Measurements from ENCODE around the gene PRSS36. TPM values are rescaled to one million over a fixed set of nuclear protein-coding genes. Genes with fewer than 3 reads are reported as not detected.
A peak's percentile ranks its signal among the peaks of the same experiment; 100 is the strongest.
"Not testable (repeated sequence)": the region's sequence is repeated elsewhere in the genome, so short reads cannot be mapped to it uniquely, and the experiment has no call there.

PRSS36 gene
- total RNA-seq, 4 donors from 2014 or later = 4.1 to 8.8 (median 6.8) TPM

GRCh38 chr16:31183432-31184428, 33.9 kb upstream of the PRSS36 start:
- DNase-seq (ENCODE audit: low spot score) (no peak), ATAC-seq (ENCODE audit: low FRiP score) (no peak)
- TF ChIP-seq CTCF (IDR thresholded peaks at IDR 0.05) = no peak

- no peak for TF ChIP-seq CTCF (IDR thresholded peaks at IDR 0.05)
- DNase-seq (ENCODE audit: low spot score) (no peak), ATAC-seq (ENCODE audit: low FRiP score) (no peak)
Measured at GRCh38 chr16:31182391-31182790, 32.5 kb upstream of the PRSS36 start.

GRCh38 chr16:31181102-31181830, 31.4 kb upstream of the PRSS36 start:
- no peak for TF ChIP-seq CTCF (IDR thresholded peaks at IDR 0.05)
- DNase-seq (ENCODE audit: low spot score) = no peak
- no peak for ATAC-seq (ENCODE audit: low FRiP score)

- DNase-seq (ENCODE audit: low spot score) = peak; percentile 74
- ATAC-seq (ENCODE audit: low FRiP score) = peak; percentile 89
- TF ChIP-seq CTCF (IDR thresholded peaks at IDR 0.05) = no peak
Measured at GRCh38 chr16:31179747-31180459, 30.0 kb upstream of the PRSS36 start, which contains the start of gene FUS. Gene FUS, plus strand, starts transcription at chr16:31180139. Its CDS starts 76 bp downstream, at chr16:31180215.

- ATAC-seq (ENCODE audit: low FRiP score) = no peak
- no peak for TF ChIP-seq CTCF (IDR thresholded peaks at IDR 0.05)
- DNase-seq (ENCODE audit: low spot score) = no peak
Measured at GRCh38 chr16:31179219-31179746, 29.4 kb upstream of the PRSS36 start.

- ATAC-seq (ENCODE audit: low FRiP score) = no peak
Measured at GRCh38 chr16:31177136-31177535, 27.3 kb upstream of the PRSS36 start.

GRCh38 chr16:31170048-31170447, 20.2 kb upstream of the PRSS36 start:
- not testable (repeated sequence) for DNase-seq (ENCODE audit: low spot score); ATAC-seq (ENCODE audit: low FRiP score)

More at GRCh38 chr16:31177136-31177535, 27.3 kb upstream of the PRSS36 start:
- DNase-seq (ENCODE audit: low spot score) = no peak
- no peak for TF ChIP-seq CTCF (IDR thresholded peaks at IDR 0.05)

Data from omental fat pad (tissue), 4 donors.